HCT116 (cell line): Measurements from ENCODE around the gene CFAP74.
A peak's percentile ranks its signal among the peaks of the same experiment; 100 is the strongest.

Experiments used
- ATF3 ChIP-seq: IDR thresholded peaks from 2 replicates; pipeline ENCODE4 v1.6.1; 2012
- CEBPB ChIP-seq: IDR thresholded peaks from 2 replicates; pipeline ENCODE4 v1.6.1; 2012; ENCODE audit warnings: low read depth
- CTCF ChIP-seq, 3 experiments: fragments of 200-600 bp in 1 of 3; sonication (generic) in 1 of 3; IDR thresholded peaks in 2 of 3; conservative IDR thresholded peaks in 1 of 3; 2 replicates each; pipeline ENCODE4 v1.5.1; 2012 to 2017; ENCODE audit warnings: low read depth in 2 of 3, low read length in 2 of 3, antibody characterized with exemption in 1 of 3, borderline replicate concordance in 1 of 3, control low read depth in 1 of 3, mild to moderate bottlenecking in 1 of 3, mixed read lengths in 1 of 3, mixed run types in 1 of 3, moderate library complexity in 1 of 3; ENCODE audit not compliant: insufficient read depth in 1 of 3
- EZH2 ChIP-seq: fragments of 200-600 bp; sonication (generic); IDR thresholded peaks from 2 replicates; pipeline ENCODE4 v1.6.1; 2017; ENCODE audit warnings: antibody characterized with exemption, mixed run types
- POLR2A ChIP-seq: IDR thresholded peaks from 2 replicates; pipeline ENCODE4 v1.7.0; 2011; ENCODE audit warnings: borderline replicate concordance; ENCODE audit not compliant: insufficient read depth, insufficient read length; ENCODE audit errors: extremely low read depth
- POLR2AphosphoS5 ChIP-seq: IDR thresholded peaks from 2 replicates; pipeline ENCODE4 v1.6.1; 2011; ENCODE audit warnings: mild to moderate bottlenecking, low read depth, low read length, moderate library complexity
- RAD21 ChIP-seq: IDR thresholded peaks from 2 replicates; pipeline ENCODE4 v1.6.1; 2012; ENCODE audit warnings: low read depth, mild to moderate bottlenecking
- TCF7L2 ChIP-seq: IDR thresholded peaks from 2 replicates; pipeline ENCODE4 v1.7.0; 2011; ENCODE audit warnings: borderline replicate concordance, inconsistent platforms; ENCODE audit not compliant: insufficient read depth, insufficient read length; ENCODE audit errors: extremely low read depth
- ZFX ChIP-seq: fragments of 450-650 bp; IDR thresholded peaks from 2 replicates; pipeline ENCODE4 v1.6.1; 2017

GRCh38 chr1:1959840-1960479 is 43.6 kb downstream of the CFAP74 start:
- TF ChIP-seq EZH2 (no peak), POLR2AphosphoS5 (0 out of 2 replicates have a peak, but pooled peaks have one; percentile 24), CTCF (IDR thresholded peaks at IDR 0.05 in 2 of 3, conservative IDR thresholded peaks at IDR 0.05 in 1 of 3; ENCODE audit: borderline replicate concordance in 1 of 3, insufficient read depth in 1 of 3, low read depth in 2 of 3, low read length in 2 of 3) (peak; percentile 96 to 97 (median 96)), RAD21 (peak; percentile 96), CEBPB (no peak), TCF7L2 (peak; percentile 76), ATF3 (no peak), ZFX (peak; percentile 24; the same call in 1 of the 2 replicates), POLR2A (peak; percentile 27)
